Lower leg skin (tissue), 3 donors: ENCODE results near the gene SYT1.

ENCODE experiments used
- POLR2A ChIP-seq, 2 donors: fragments of 450-650 bp; IDR thresholded peaks; one replicate each; pipeline ENCODE4 v1.6.1; 2016 to 2017; ENCODE audit warnings: antibody characterized with exemption in 2 of 2, mild to moderate bottlenecking in 1 of 2, moderate library complexity in 1 of 2
- TF ChIP-seq, protein P1 (sequence below), 3 donors: fragments of 450-650 bp; IDR thresholded peaks; one replicate each; pipeline ENCODE4 v1.5.1; 2016; ENCODE audit warnings: antibody characterized with exemption in 3 of 3, mild to moderate bottlenecking in 3 of 3, moderate library complexity in 2 of 3

DNA sequence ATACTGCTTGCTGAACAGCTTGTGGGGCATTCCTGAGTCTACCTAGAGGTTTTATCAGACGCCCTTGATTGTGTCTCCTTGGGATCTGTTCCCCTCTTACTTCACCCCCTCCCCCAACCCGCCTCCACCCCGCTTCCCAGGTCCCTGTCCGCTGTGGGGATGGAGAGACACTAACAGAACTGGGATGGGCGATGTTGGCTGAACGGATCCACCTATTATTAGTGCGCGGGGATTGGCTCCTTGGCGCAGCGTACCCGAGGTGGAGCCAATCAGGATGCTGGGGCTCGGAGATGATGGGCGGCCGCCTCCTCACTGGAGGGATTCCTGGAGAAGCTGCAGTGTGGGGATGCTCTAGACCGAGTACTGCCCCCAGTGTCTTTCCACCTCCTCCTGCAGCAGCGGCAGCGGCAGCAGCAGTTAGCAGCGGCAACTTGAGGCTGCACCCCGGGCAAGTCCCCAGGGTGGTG, at the start of gene SYT1:
- TF ChIP-seq, protein P1, sequence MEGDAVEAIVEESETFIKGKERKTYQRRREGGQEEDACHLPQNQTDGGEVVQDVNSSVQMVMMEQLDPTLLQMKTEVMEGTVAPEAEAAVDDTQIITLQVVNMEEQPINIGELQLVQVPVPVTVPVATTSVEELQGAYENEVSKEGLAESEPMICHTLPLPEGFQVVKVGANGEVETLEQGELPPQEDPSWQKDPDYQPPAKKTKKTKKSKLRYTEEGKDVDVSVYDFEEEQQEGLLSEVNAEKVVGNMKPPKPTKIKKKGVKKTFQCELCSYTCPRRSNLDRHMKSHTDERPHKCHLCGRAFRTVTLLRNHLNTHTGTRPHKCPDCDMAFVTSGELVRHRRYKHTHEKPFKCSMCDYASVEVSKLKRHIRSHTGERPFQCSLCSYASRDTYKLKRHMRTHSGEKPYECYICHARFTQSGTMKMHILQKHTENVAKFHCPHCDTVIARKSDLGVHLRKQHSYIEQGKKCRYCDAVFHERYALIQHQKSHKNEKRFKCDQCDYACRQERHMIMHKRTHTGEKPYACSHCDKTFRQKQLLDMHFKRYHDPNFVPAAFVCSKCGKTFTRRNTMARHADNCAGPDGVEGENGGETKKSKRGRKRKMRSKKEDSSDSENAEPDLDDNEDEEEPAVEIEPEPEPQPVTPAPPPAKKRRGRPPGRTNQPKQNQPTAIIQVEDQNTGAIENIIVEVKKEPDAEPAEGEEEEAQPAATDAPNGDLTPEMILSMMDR (IDR thresholded peaks at IDR 0.05), result no peak
- no peak for TF ChIP-seq POLR2A (IDR thresholded peaks at IDR 0.05)
